Globus pallidus (tissue), 1 donor: ENCODE measurements around the gene DLG4.
"Not testable (repeated sequence)": the region's sequence is repeated elsewhere in the genome, so short reads cannot be mapped to it uniquely, and the experiment has no call there.

ENCODE experiments used
- DNase-seq: peaks from one replicate; pipeline ENCODE4 v3.0.0-alpha.2; 2015; ENCODE audit warnings: low spot score

The DLG4 gene

GRCh38 chr17:7184091-7184488, 35.5 kb downstream of the DLG4 start:
- DNase-seq = peak; percentile 20

GRCh38 chr17:7183433-7184090, 36.1 kb downstream of the DLG4 start:
- no peak for DNase-seq

GRCh38 chr17:7182101-7182500, 37.5 kb downstream of the DLG4 start:
- DNase-seq = not testable (repeated sequence)

- DNase-seq = no peak
Observed at GRCh38 chr17:7179317-7180254, 40.0 kb downstream of the DLG4 start, which contains the start of gene ASGR1. ASGR1 (minus strand) TSS chr17:7179370; CDS start chr17:7178563, 807 bp downstream.

DNA sequence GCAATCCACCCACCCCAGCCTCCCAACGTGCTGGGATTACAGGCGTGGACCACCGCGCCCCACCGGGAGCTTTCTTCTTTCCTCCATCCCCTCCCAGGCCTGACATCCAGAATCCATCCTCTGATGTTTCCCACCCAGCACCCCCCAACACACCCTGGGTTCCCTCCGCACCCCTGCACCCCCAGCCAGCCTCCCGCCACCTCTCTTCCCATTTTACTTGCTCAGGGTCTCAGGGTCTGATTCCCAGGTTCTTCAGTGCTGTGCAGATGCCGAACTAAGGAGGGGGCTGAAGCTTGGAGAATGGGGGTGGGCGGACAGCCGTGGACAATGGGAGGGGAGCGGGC, 40.7 kb downstream of the DLG4 start:
- no peak for DNase-seq

DNA sequence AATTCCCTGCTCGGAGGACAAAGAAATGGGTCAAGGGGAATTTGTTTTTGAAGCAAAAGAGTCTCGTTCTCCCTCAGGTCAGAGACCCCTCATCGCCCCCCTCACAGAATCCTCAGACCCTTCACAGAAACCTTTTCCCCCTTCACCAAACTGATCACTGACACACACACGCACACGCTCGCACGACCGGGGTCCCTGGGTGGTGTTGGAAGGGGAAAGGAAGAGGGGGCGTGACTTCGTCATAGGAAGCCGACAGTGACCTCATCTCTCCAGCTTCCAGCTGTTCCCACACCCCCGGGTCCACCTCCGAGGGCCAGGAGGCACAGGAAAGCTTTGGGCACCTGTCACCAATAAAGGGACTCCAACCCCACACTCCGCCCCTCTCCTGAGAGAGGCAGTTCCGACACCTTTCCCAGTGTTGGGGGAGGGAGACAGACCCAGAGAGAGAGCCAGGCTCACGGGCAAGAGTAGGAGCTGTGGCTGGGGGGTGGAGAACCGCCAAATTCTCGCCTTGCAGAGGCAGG, 41.6 kb downstream of the DLG4 start:
- DNase-seq = no peak

- peak; percentile 30 for DNase-seq
Observed at GRCh38 chr17:7177191-7177953, 42.3 kb downstream of the DLG4 start.

- DNase-seq = no peak
Observed at GRCh38 chr17:7176841-7177190, 42.8 kb downstream of the DLG4 start.

GRCh38 chr17:7176107-7176840, 43.4 kb downstream of the DLG4 start:
- no peak for DNase-seq

- no peak for DNase-seq
Observed at GRCh38 chr17:7175330-7175733, 44.3 kb downstream of the DLG4 start.

GRCh38 chr17:7174603-7175326, 44.9 kb downstream of the DLG4 start:
- no peak for DNase-seq

GRCh38 chr17:7173687-7174602, 45.7 kb downstream of the DLG4 start:
- peak; percentile 8 for DNase-seq

DNA sequence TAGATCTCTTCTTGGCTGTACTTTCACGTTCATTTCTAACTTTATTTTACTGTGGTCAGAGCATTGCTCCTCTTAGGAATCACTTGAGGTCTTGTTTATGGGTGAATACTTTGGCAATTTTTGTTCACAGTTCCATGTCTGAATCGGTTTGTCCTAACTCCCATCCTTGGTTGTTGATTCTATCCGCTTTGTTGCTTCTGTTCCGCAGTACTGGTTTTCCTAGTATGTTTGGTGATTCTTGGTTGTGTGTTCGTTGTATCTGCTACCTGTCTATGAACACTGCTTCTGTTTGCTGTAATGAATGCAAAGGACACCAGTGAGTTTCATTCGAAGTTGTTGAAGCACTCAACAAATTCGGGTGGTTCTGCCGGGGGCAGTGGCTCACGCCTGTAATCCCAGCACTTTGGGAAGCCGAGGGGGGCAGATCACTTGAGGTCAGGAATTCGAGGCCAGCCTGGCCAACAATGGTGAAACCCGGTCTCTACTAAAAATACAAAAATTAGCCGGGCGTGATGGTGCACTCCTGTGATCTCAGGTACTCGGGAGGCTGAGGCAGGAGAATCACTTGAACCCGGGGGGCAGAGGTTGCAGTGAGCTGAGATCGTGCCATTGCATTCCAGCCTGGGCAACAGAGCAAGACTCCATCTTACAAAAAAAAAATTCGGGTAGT, 47.0 kb downstream of the DLG4 start:
- DNase-seq = not testable (repeated sequence)

- DNase-seq = not testable (repeated sequence)
Observed at GRCh38 chr17:7169565-7169908, 50.1 kb downstream of the DLG4 start.

- not testable (repeated sequence) for DNase-seq
Observed at GRCh38 chr17:7168841-7169564, 50.6 kb downstream of the DLG4 start.

- no peak for DNase-seq
Observed at GRCh38 chr17:7167832-7168231, 51.8 kb downstream of the DLG4 start.

- no peak for DNase-seq
Observed at GRCh38 chr17:7166873-7167272, 52.8 kb downstream of the DLG4 start.

DNA sequence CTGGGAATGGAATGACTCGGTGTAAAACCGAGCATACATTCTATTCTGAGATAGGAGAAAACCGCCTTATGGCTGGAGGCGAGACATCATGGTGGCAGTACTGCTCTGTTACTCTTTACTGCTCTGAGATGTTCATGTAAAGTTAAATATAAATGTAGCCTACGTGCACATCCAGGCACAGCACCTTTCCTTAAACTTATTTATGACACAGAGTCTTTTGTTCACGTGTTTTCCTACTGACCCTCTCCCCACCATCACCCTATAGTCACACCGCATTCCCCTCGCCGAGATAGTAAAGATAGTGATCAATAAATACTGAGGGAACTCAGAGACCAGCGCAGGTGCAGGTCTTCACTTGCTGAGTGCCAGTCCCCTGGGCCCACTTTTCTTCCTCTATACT, 60.1 kb downstream of the DLG4 start:
- DNase-seq = not testable (repeated sequence)

DNA sequence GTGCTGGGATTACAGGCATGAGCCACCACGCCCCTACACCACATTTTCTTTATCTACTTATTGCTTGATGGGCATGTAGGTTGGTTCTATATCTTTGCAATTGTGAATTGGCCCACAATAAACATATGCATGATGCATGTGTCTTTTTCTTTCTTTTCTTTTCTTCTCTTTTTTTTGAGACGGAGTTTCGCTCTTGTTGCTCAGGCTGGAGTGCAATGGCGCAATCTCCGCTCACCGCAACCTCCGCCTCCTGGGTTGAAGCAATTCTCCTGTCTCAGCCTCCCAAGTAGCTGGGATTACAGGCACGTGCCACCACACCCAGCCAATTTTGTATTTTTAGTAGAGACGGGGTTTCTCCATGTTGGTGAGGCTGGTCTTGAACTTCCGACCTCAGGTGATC, 61.2 kb downstream of the DLG4 start:
- not testable (repeated sequence) for DNase-seq
